GM12872 (cell line): ENCODE data around the gene TBXA2R.

Experiments
- CTCF ChIP-seq: IDR thresholded peaks from 3 replicates; pipeline ENCODE4 v1.5.1; 2011; ENCODE audit warnings: low read depth, mild to moderate bottlenecking, low read length, moderate library complexity; ENCODE audit not compliant: insufficient read depth

The TBXA2R gene

GRCh38 chr19:3631053-3631861 is 24.6 kb upstream of the TBXA2R start:
- no peak for TF ChIP-seq CTCF

GRCh38 chr19:3627351-3627723 is 20.7 kb upstream of the TBXA2R start:
- no peak for TF ChIP-seq CTCF

GRCh38 chr19:3626473-3627350 is 20.0 kb upstream of the TBXA2R start, which contains the start of gene CACTIN:
Gene CACTIN (minus strand): TSS chr19:3626790. CDS start chr19:3626762, 28 bp downstream.
- TF ChIP-seq CTCF: no peak

GRCh38 chr19:3625996-3626472 is 19.4 kb upstream of the TBXA2R start:
- TF ChIP-seq CTCF: no peak

- TF ChIP-seq CTCF: no peak
These were observed 17.0 kb upstream of the TBXA2R start for GRCh38 chr19:3623716-3624115.

- TF ChIP-seq CTCF: no peak
These were observed 15.5 kb upstream of the TBXA2R start for GRCh38 chr19:3622224-3622623.

GRCh38 chr19:3621689-3622088 is 15.0 kb upstream of the TBXA2R start:
- no peak for TF ChIP-seq CTCF
